ENCODE data around the gene MTMR6.

DNA sequence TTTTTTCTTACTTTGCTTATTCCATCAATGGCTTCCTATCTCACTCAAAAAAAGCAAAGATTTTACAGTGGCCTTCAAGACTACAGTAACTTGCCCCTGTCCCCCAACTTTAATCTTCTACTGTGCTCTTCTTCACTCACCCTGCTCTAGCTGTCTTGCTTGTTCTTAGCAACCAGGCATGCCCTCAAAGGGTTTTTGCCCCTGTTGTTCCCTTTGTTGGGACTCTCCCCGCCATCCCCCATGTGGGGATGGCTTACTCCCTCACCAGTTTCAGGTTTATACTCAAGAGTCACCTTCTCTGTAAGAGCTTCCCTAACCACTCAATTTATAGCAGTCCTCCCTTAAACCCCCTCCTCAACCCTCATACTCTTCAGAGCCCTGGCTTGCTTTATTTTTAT is 5.4 kb downstream of the MTMR6 start:
- TF ChIP-seq, protein P1, sequence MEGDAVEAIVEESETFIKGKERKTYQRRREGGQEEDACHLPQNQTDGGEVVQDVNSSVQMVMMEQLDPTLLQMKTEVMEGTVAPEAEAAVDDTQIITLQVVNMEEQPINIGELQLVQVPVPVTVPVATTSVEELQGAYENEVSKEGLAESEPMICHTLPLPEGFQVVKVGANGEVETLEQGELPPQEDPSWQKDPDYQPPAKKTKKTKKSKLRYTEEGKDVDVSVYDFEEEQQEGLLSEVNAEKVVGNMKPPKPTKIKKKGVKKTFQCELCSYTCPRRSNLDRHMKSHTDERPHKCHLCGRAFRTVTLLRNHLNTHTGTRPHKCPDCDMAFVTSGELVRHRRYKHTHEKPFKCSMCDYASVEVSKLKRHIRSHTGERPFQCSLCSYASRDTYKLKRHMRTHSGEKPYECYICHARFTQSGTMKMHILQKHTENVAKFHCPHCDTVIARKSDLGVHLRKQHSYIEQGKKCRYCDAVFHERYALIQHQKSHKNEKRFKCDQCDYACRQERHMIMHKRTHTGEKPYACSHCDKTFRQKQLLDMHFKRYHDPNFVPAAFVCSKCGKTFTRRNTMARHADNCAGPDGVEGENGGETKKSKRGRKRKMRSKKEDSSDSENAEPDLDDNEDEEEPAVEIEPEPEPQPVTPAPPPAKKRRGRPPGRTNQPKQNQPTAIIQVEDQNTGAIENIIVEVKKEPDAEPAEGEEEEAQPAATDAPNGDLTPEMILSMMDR (optimal IDR thresholded peaks at IDR 0.05 in 1 of 3, IDR thresholded peaks at IDR 0.05 in 1 of 3, conservative IDR thresholded peaks at IDR 0.05 in 1 of 3; ENCODE audit: extremely low read depth in 1 of 3, insufficient read depth in 2 of 3, low read length in 3 of 3): no peak
- TF ChIP-seq EZH2 (IDR thresholded peaks at IDR 0.05; ENCODE audit: low read length): no peak
